ENCODE data around the gene MCAM. TPM values are rescaled to one million over a fixed set of nuclear protein-coding genes. Genes with fewer than 3 reads are reported as not detected.

Gene MCAM
- total and polyA plus RNA-seq, 2 experiments from 2014 or later, result 8.6 to 40.4 TPM

GRCh38 chr11:119307219-119307618 lies 9.7 kb downstream of the MCAM start:
- in situ Hi-C loops (cut with MboI), result no loop called here
- H2AFZ ChIP-seq, result no peak overlapping the region
- no peaks in the 10 kb centered on the region for H3K9me3 ChIP-seq (ENCODE audit: low read depth)
- H3K4me1 ChIP-seq (ENCODE audit: insufficient read depth), result peaks cover 8% of the 10 kb centered on the region; the same call in 1 of the 2 replicates
- no peaks in the 10 kb centered on the region for H4K20me1 ChIP-seq (ENCODE audit: insufficient read depth)
- WGBS, 2 experiments (ENCODE audit: low coverage in 1 of 2, low lambda C conversion rate in 2 of 2, missing lambda C conversion rate in 2 of 2), result 20 to 75% methylated on average over 1 of the region's 1 CpG
- no peak for TF ChIP-seq EZH2 (IDR thresholded peaks at IDR 0.05; ENCODE audit: insufficient read depth, poor library complexity, severe bottlenecking)
- TF ChIP-seq EZH2phosphoT487 (IDR thresholded peaks at IDR 0.05; ENCODE audit: insufficient read depth, low read depth), result no peak
- H3K27ac ChIP-seq, result no peak overlapping the region
- H3K4me3 ChIP-seq, result no peak overlapping the region
- H3K79me2 ChIP-seq (ENCODE audit: insufficient read depth), result no peaks in the 10 kb centered on the region
- no peak overlapping the region for H3K9ac ChIP-seq
- H3K36me3 ChIP-seq (ENCODE audit: low read depth), result peaks cover 19% of the 10 kb centered on the region
- DNase-seq, result no peak
- H3K27me3 ChIP-seq (replicated peaks; ENCODE audit: insufficient read depth), result no peaks in the 10 kb centered on the region
- H3F3A ChIP-seq (ENCODE audit: insufficient read depth), result 0 out of 2 replicates have a peak, but pooled peaks cover 17% of the 10 kb centered on the region
- no peak overlapping the region for H3K4me2 ChIP-seq (ENCODE audit: unreplicated experiment)
- no peaks in the 10 kb centered on the region for H3K9me2 ChIP-seq (ENCODE audit: insufficient read depth)

- DNase-seq, result peak; percentile 39
- 0 out of 2 replicates have a peak overlapping the region, but pooled peaks have one; percentile 19 for H3K27ac ChIP-seq
- no peak overlapping the region for H2AFZ ChIP-seq
- H3K4me2 ChIP-seq (ENCODE audit: unreplicated experiment), result no peak overlapping the region
- no peaks in the 10 kb centered on the region for H3K9me2 ChIP-seq (ENCODE audit: insufficient read depth)
- no peaks in the 10 kb centered on the region for H3K9me3 ChIP-seq (ENCODE audit: low read depth)
- WGBS, 2 experiments (ENCODE audit: low coverage in 1 of 2, low lambda C conversion rate in 2 of 2, missing lambda C conversion rate in 2 of 2), result 76 to 78% methylated on average over 5 of the region's 5 CpGs
- 0 out of 2 replicates have a peak, but pooled peaks cover 17% of the 10 kb centered on the region for H3F3A ChIP-seq (ENCODE audit: insufficient read depth)
- in situ Hi-C loops (cut with MboI), result no loop called here
- no peaks in the 10 kb centered on the region for H3K79me2 ChIP-seq (ENCODE audit: insufficient read depth)
- TF ChIP-seq EZH2phosphoT487 (IDR thresholded peaks at IDR 0.05; ENCODE audit: insufficient read depth, low read depth) (no peak), EZH2 (IDR thresholded peaks at IDR 0.05; ENCODE audit: insufficient read depth, poor library complexity, severe bottlenecking) (no peak)
- H4K20me1 ChIP-seq (ENCODE audit: insufficient read depth), result no peaks in the 10 kb centered on the region
- no peak overlapping the region for H3K4me3 ChIP-seq
- peaks cover 24% of the 10 kb centered on the region for H3K36me3 ChIP-seq (ENCODE audit: low read depth)
- H3K27me3 ChIP-seq (replicated peaks; ENCODE audit: insufficient read depth), result no peaks in the 10 kb centered on the region
- H3K4me1 ChIP-seq (ENCODE audit: insufficient read depth), result peaks cover 8% of the 10 kb centered on the region; the same call in 1 of the 2 replicates
- no peak overlapping the region for H3K9ac ChIP-seq
Observed at GRCh38 chr11:119306373-119306890, 10.5 kb downstream of the MCAM start.

GRCh38 chr11:119305556-119306372 lies 11.2 kb downstream of the MCAM start:
- H3K27ac ChIP-seq, result 0 out of 2 replicates have a peak overlapping the region, but pooled peaks have one; percentile 19
- WGBS, 2 experiments (ENCODE audit: low coverage in 1 of 2, low lambda C conversion rate in 2 of 2, missing lambda C conversion rate in 2 of 2), result 95 to 100% methylated on average over 7 of the region's 7 CpGs
- DNase-seq, result no peak

GRCh38 chr11:119303227-119303718 lies 13.7 kb downstream of the MCAM start:
- 84 to 87% methylated on average over 5 of the region's 5 CpGs for WGBS, 2 experiments (ENCODE audit: low coverage in 1 of 2, low lambda C conversion rate in 2 of 2, missing lambda C conversion rate in 2 of 2)
- no peak for DNase-seq
- in situ Hi-C loops (cut with MboI), result no loop called here
- Histone ChIP-seq H3K79me2 (ENCODE audit: insufficient read depth) (no peaks in the 10 kb centered on the region), H3K36me3 (ENCODE audit: low read depth) (peaks cover 45% of the 10 kb centered on the region), H3K27me3 (replicated peaks; ENCODE audit: insufficient read depth) (no peaks in the 10 kb centered on the region), H3K4me3 (no peak overlapping the region), H3K4me1 (ENCODE audit: insufficient read depth) (peaks cover 8% of the 10 kb centered on the region; the same call in 1 of the 2 replicates), H3F3A (ENCODE audit: insufficient read depth) (0 out of 2 replicates have a peak, but pooled peaks cover 17% of the 10 kb centered on the region), H3K9me2 (ENCODE audit: insufficient read depth) (no peaks in the 10 kb centered on the region), H2AFZ (no peak overlapping the region), H3K9me3 (ENCODE audit: low read depth) (no peaks in the 10 kb centered on the region), H3K27ac (no peak overlapping the region), H3K9ac (no peak overlapping the region), H4K20me1 (ENCODE audit: insufficient read depth) (no peaks in the 10 kb centered on the region), H3K4me2 (ENCODE audit: unreplicated experiment) (no peak overlapping the region)
- no peak for TF ChIP-seq EZH2 (IDR thresholded peaks at IDR 0.05; ENCODE audit: insufficient read depth, poor library complexity, severe bottlenecking)
- TF ChIP-seq EZH2phosphoT487 (IDR thresholded peaks at IDR 0.05; ENCODE audit: insufficient read depth, low read depth), result no peak

More at GRCh38 chr11:119305556-119306372, 11.2 kb downstream of the MCAM start:
- H3K9me3 ChIP-seq (ENCODE audit: low read depth), result no peaks in the 10 kb centered on the region
- no peak overlapping the region for H3K4me2 ChIP-seq (ENCODE audit: unreplicated experiment)
- no peaks in the 10 kb centered on the region for H4K20me1 ChIP-seq (ENCODE audit: insufficient read depth)
- H2AFZ ChIP-seq, result no peak overlapping the region
- TF ChIP-seq EZH2phosphoT487 (IDR thresholded peaks at IDR 0.05; ENCODE audit: insufficient read depth, low read depth) (no peak), EZH2 (IDR thresholded peaks at IDR 0.05; ENCODE audit: insufficient read depth, poor library complexity, severe bottlenecking) (no peak)
- no peaks in the 10 kb centered on the region for H3K79me2 ChIP-seq (ENCODE audit: insufficient read depth)
- H3K9ac ChIP-seq, result no peak overlapping the region
- peaks cover 8% of the 10 kb centered on the region; the same call in 1 of the 2 replicates for H3K4me1 ChIP-seq (ENCODE audit: insufficient read depth)
- no peak overlapping the region for H3K4me3 ChIP-seq
- peaks cover 24% of the 10 kb centered on the region for H3K36me3 ChIP-seq (ENCODE audit: low read depth)
- H3K27me3 ChIP-seq (replicated peaks; ENCODE audit: insufficient read depth), result no peaks in the 10 kb centered on the region
- in situ Hi-C loops (cut with MboI), result no loop called here
- 0 out of 2 replicates have a peak, but pooled peaks cover 17% of the 10 kb centered on the region for H3F3A ChIP-seq (ENCODE audit: insufficient read depth)
- H3K9me2 ChIP-seq (ENCODE audit: insufficient read depth), result no peaks in the 10 kb centered on the region
